HCT116 (cell line): ENCODE measurements around the gene TTLL7. TPM values are rescaled to one million over a fixed set of nuclear protein-coding genes. Genes with fewer than 3 reads are reported as not detected.

Experiments used
- total RNA-seq: library from RNA; stranded (reverse); gene quantifications from one replicate; pipeline ENCODE4 v1.2.1, GENCODE V29; 2021; ENCODE audit not compliant: unreplicated experiment

Gene TTLL7
- total RNA-seq, 1 experiment from 2014 or later, result 21.2 TPM

Other genes with a start within 250 kb of the TTLL7 start
- gene PRKACB, start 145.1 kb upstream of the TTLL7 start, total RNA-seq, result 135 TPM